ENCODE measurements around the gene CLNK.
"Not testable (repeated sequence)": the region's sequence is repeated elsewhere in the genome, so short reads cannot be mapped to it uniquely, and the experiment has no call there.

CLNK gene

DNA sequence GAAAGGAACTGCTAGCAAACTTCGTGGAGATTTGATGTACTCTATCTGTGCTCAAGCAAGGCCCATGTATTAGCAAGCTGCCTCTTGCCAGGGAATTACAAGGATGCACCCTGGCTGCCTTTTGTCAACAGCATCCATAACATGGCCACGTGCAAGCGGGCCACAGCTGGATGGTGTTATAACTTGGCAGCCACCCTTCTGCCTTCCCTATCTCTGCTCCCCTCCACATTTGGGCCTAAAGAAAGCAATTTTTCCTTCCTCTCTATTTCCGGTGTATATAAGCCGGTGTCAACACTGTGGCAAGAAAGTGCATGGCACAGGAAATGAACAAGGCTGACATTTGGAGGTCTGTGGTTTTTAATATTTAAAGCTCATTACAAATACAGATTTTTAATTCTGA, 94.8 kb downstream of the CLNK start:
- DNase-seq: no peak
- in situ Hi-C loops (cut with MboI; ENCODE audit: low pct_unique_long_range_greater_than_20kb, low sequenced_read_pairs): no loop called here

DNA sequence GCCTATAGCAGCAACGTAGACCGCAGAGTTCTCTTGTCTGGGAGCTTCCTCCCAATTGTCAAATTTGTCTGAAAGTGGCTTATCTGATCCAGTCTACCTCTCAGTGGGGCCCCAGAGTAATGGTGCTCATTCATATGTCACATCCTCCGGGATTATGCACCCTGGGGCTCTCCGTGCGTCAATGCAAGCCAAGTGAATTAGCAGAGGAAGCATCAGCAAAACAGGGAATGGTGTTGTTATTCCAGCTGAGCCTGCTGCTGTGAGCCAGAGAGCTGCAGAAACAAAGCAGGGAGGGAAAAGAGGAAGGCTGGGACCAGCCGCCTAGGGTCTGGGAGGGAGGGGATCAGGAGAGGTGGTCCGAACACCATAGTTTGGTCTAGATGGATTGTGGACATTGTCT, 95.2 kb downstream of the CLNK start:
- no peak for DNase-seq
- in situ Hi-C loops (cut with MboI; ENCODE audit: low pct_unique_long_range_greater_than_20kb, low sequenced_read_pairs): no loop called here

DNA sequence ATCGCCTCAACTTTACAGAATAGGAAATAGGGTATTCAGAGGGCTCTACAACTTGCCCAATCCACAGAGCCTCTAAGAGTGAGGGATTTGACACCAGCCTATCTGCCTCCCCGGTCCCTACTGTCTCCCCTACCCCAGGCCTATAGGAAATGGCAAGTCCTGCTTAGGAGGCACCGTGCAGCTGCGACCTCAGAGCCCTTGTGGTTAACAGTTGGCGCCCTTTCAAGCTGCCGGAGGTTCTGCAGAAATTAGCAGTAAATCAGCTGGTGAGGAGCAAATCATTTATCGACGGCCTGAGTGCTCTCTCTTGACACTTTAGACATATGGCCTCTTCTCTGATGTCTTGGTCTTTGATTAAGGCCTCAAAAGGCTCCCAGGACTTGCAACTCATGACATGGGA, 96.9 kb downstream of the CLNK start:
- DNase-seq: no peak
- in situ Hi-C loops (cut with MboI; ENCODE audit: low pct_unique_long_range_greater_than_20kb, low sequenced_read_pairs): no loop called here

DNA sequence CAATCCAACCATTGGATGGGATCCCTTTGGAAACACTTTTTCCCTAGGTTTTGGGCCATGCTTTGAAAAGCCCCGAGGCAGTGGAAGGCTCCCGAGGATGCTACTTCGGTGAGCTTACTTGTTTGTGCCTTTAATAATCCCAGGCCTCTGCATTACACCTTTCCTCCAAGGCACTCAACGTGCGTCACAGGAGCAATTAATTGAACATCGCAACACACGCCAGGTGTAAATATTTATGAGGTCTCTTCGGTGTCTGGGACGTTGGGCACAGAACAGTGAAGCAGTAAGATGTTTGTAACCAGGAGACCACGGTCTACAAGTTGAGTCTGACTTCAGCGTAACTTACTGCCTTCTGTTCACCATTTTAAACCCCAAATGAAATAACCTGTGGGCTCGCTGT, 97.3 kb downstream of the CLNK start:
- in situ Hi-C loops (cut with MboI; ENCODE audit: low pct_unique_long_range_greater_than_20kb, low sequenced_read_pairs): no loop called here

DNA sequence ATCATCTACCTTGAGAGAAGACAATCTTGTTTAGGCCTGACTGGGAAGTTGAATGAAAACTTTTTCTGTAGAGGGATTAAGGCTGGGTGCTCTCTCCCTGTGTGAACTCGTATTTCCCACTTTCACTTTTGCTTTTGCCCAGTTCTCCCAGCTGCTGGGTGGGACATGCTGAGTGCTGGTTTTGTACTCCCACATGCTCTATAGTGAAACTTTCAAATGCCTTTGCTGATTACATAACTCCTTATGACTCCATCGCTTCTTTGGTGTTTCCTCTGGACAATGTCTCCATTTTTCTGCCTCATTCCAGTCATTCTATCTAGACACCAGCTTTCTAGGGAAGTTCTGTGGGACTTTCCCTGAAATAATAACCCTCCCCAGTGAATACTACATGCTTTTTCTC, 100.5 kb downstream of the CLNK start:
- in situ Hi-C loops (cut with MboI; ENCODE audit: low pct_unique_long_range_greater_than_20kb, low sequenced_read_pairs): no loop called here
- DNase-seq: peak; percentile 13

More for the DNA sequence above, 97.3 kb downstream of the CLNK start:
- no peak for DNase-seq

DNA sequence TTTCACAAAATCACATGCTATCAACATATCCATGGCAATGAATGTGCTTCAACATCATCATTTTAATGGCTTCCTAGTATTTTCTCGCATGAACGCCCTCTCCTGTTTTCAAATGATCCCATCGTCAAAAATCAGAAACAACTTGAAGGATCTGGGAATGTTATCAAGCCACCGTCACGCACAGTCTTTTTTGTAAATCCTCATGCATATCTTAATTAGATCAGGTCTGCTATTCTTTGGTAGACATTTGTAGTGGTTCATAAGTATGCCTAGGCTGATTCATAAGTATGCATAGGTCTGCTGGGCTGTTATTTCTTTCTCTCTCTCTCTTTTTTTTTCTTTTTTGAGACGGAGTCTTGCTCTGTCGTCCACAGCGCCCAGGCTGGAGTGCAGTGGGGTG, 101.6 kb downstream of the CLNK start:
- in situ Hi-C loops (cut with MboI; ENCODE audit: low pct_unique_long_range_greater_than_20kb, low sequenced_read_pairs): no loop called here
- no peak for DNase-seq

DNA sequence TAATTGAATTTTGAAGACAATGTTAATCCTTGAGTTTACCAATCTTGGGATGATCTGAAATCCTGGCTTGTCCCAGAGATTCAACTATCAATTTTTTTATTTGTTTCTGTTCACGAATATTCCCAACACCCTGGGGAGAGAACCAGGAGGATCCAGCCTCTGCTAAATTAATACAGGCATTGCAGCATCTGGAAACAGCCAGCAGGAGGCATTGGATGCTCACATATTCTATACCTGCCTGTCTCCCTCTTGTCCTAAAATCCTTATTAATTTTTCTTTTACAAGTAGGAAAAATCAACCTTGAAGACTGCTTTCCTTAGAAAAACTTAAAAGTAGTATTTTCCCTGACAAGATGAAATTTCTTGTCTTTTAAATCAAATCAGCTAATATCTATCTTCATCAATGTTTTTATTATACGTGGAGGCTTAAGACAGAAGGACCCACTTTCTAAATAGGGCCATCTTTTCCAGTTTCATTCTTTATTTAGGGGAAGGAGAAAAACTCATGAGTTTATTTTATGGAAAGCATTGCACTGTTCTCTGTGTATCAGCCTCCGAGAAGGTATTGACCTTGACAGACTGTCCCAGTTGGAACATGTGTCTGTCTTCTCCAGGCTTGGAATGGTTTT, 102.4 kb downstream of the CLNK start:
- in situ Hi-C loops (cut with MboI; ENCODE audit: low pct_unique_long_range_greater_than_20kb, low sequenced_read_pairs): no loop called here
- DNase-seq: peak; percentile 42

DNA sequence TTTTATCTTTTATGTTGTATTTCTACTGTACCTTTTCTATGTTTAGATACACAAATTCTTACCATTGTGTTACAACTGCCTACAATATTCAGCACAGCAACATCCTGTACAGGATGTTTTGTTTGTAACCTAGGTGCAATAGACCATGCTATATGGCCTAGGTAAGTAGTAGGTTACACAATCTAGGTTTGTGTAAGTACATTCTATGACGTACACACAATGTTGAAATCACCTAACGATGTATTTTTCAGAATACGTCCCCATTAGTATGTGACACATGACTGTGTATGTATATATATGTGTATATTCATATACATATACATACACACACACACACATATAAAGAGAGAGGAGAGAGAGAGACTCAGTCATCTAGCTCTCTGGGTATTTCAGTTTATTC, 103.5 kb downstream of the CLNK start:
- in situ Hi-C loops (cut with MboI; ENCODE audit: low pct_unique_long_range_greater_than_20kb, low sequenced_read_pairs): no loop called here
- DNase-seq: no peak

DNA sequence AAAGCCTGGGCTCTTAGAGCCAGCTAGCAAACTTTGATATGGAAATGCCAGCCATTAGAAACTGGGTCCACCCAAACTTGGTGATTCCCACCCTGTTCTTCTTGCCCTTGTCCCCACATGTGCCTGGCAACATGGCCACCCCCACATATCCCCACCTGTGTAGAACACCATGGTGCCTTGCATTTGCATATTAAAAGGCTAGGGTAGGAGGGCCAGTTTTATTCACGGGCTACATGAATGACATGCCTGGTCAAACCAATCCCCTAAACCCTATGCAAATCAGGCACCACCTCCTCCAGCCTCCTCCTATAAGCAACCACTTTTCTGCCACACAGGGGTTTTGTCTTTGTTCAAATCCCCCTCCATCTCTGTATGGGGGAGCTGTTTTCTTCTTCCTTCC, 104.9 kb downstream of the CLNK start:
- in situ Hi-C loops (cut with MboI; ENCODE audit: low pct_unique_long_range_greater_than_20kb, low sequenced_read_pairs): no loop called here
- no peak for DNase-seq

DNA sequence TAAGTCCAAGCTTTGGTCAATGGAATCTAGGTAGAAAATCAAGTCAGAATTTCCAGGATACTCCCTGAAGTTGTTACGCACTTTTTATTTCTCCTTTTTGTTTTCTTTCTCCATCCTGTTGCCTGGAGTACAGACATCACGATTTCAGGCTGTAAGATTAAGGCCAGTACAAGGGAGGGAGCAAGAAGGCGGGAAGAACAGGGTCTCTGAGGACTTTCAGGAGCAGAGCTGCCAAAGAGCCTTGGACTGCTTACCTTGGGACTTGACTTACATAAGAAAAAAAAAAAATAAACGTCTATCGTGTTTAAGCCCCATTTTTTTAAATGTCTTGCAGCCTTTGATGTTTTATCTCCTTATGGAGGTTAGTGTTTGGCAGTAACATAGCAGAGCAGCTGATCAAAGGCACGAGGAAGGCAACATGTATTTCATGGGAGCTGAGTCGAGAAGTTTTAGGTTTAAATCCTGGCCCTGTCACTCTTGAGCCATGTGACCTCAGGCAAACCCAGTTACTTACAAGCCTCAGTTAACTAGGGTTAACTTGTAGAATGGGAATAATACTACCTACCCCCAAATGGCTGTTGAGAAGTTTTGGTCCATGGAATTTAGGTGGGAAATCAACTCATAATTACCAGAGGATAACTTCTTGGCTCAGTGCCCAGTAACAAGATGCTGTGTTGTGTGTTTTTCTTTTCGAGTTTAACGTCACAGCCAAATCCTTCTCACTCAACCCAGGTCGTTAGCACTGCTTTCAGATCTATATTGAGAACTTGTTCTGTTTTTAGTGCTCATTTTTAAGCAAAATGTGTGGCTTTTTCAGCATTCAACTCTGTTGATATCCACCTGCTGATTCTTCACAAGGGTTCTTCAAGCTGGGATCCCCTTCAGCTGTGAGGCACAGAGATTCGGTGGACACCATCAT, 106.8 kb downstream of the CLNK start:
- no peak for DNase-seq
- in situ Hi-C loops (cut with MboI; ENCODE audit: low pct_unique_long_range_greater_than_20kb, low sequenced_read_pairs): no loop called here

DNA sequence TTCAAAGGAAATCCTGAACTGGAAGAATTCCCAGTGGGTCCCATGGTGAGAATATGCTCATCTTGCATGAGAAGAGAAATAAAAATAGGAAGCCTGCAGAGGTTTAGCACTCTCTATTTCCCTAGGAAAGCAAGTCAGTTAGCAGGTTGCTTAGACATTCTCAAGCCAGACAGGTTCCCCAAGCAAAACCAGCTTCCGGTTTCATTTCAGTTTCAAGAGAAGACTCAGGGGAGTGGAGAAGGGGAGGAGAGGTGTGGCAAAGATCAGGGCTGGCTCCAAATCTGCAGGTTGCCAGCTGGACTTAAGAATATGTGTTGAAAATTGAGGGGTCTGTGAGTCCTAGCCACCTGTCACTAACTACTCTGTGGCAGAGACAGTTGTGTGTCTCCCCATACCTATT, 107.5 kb downstream of the CLNK start:
- no peak for DNase-seq
- in situ Hi-C loops (cut with MboI; ENCODE audit: low pct_unique_long_range_greater_than_20kb, low sequenced_read_pairs): no loop called here

DNA sequence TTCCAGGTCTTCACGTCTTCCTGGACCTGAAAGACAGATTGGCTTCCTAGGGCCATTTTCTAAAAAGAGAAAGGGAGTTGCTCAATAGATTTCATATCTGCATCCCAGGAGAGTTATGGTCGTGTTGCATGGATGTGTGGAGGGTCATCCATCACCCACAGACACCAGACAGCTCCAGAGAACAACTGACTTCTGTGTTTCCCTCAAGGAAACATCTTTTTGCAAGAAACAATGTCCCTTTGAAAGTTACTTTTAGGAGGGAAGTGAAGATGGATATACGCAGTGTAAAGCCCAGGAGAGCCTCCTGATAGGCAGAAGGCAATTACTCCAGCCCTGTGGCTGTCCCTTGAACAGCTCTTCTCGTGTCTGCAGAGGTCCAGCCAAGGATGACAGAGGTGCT, 108.3 kb downstream of the CLNK start:
- in situ Hi-C loops (cut with MboI; ENCODE audit: low pct_unique_long_range_greater_than_20kb, low sequenced_read_pairs): no loop called here
- no peak for DNase-seq

DNA sequence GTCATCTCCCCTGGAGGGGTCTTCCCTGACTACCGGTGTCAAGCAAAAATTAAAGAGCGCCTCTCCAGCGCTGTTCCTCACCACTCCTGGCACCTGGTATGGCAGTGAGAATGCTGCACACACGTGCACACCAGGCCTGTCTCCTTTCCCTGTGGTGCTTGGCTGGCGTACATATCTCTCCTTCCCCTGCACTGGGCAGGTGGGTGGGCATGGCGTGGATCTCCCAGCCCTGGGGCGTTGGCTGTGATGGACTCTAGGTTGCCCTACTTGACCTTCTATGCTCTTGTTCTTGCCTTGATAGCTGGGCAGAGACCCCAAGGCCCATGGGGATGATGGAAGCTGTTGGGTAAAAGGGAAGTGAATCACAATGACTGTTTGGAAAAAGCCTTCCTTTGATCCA, 109.2 kb downstream of the CLNK start:
- no peak for DNase-seq
- in situ Hi-C loops (cut with MboI; ENCODE audit: low pct_unique_long_range_greater_than_20kb, low sequenced_read_pairs): no loop called here

DNA sequence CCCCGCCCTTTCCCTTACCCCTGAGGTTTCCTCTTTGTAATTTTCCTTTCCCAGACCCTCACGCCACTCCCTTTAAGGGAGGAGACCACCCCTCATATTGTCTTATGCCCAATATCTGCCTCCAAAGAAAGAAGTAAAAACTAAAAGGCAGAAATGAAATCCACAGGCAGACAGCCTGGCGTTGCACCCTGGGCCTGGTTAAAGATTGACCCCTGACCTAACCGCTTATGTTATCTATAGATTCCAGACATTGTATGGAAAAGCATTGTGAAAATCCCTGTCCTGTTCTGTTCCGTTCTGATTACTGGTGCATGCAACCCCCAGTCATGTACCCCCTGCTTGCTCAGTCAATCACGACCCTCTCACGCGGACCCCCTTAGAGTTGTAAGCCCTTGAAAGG, 110.0 kb downstream of the CLNK start:
- in situ Hi-C loops (cut with MboI; ENCODE audit: low pct_unique_long_range_greater_than_20kb, low sequenced_read_pairs): not testable (repeated sequence)

DNA sequence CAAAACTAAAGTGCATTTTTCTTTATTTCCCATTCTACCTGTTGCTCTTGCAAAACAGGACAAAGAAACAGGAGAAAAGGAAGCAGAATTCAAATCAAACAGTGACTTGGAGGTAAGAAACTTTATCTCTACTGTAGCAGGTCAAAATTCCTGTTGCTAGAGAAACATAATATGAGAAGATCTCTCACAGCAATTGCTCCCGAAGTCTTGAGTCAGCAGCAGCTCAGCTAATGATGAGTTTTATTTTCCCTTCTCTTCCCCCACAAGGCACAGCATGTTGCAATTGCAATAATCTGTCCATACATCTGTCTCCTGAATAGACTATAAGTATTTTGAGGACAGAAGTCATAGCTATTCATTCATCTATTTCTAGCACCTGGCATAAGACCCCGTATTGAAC, 112.7 kb downstream of the CLNK start:
- no peak for DNase-seq
- in situ Hi-C loops (cut with MboI; ENCODE audit: low pct_unique_long_range_greater_than_20kb, low sequenced_read_pairs): no loop called here

More for the DNA sequence above, 110.0 kb downstream of the CLNK start:
- DNase-seq: not testable (repeated sequence)

DNA sequence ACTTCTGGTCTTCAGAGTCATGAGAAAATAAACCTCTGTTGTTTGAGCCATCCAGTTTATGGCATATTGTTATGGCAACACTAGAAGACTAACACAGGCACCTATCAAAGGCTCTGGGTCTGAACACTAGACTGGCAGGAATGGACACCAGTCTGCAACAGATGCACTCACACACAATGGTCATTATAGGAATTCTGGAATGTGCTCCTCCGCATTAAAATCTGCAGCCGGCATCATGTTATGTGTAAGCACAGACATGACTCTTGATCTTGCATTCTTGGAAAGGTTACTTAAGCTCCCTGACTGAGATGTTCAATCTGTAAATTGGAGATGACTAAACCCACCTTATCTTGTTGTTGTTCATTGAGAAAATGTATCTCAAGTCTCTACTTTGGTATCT, 115.1 kb downstream of the CLNK start:
- in situ Hi-C loops (cut with MboI; ENCODE audit: low pct_unique_long_range_greater_than_20kb, low sequenced_read_pairs): no loop called here
- no peak for DNase-seq

DNA sequence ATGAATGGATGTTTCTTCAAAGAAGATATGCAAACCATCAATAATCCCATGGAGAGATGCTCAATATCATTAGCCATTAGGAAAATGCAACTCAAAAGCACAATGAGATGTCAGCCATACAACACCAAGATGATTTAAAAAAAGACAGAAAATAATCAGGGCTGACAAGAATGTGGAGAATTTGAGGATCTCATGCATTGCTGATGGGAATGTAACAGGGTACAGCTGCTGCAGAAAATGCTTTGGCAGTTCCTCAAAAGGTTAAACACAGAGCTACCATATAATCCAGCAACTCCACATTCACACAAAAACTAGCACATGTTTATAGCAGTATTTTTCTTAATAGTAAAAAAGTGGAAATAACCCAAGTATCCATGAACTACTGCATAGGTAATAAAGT, 116.8 kb downstream of the CLNK start:
- no peak for DNase-seq
- in situ Hi-C loops (cut with MboI; ENCODE audit: low pct_unique_long_range_greater_than_20kb, low sequenced_read_pairs): no loop called here

DNA sequence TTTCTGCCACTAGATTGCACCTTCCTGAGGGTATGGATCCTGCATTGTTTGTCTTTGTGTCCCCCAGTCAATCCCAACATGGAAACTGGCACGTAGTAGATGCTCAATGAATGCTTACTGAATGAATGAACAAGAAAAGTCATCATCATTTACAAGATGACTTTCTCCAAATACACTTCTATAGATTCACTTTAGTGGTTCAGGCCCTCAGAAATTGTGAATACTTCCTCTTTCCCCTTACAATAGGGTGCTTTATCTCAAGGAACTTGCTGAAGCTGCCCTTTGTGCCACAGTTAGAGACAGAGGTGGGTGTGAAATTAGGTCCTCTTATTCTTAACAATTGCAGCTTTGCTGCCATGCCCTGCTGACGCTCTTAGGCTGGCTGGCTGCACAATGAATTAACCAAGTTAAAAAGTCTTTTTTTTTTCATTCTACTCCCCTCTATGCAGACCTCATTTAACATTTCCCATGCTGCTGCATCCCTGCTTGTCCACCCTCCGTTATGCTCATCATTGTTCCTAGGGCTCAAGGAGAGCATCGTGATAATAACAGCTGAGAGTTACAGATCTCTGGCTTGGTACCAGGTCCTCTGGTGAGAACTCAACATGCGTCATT, 119.3 kb downstream of the CLNK start:
- DNase-seq: no peak
- in situ Hi-C loops (cut with MboI; ENCODE audit: low pct_unique_long_range_greater_than_20kb, low sequenced_read_pairs): no loop called here

DNA sequence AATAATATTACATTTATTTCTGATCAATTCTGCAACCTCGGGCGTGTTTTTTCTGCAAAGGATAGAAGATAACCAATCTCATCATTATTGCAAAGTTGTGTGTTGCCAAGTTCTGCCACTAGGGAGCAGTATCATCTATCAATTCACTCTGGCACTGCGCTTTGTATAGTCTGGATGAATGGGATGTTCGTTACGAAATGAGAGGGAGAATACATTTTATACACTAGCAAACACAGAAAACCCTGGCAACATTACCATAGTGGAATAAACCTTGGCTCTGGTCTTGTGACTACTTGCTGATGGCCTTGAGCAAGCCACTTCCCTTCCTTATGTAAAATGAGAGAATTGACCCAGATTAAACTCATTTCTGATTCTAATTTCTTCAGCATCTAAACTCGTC, 129.9 kb downstream of the CLNK start:
- in situ Hi-C loops (cut with MboI; ENCODE audit: low pct_unique_long_range_greater_than_20kb, low sequenced_read_pairs): no loop called here
- DNase-seq: peak; percentile 52

DNA sequence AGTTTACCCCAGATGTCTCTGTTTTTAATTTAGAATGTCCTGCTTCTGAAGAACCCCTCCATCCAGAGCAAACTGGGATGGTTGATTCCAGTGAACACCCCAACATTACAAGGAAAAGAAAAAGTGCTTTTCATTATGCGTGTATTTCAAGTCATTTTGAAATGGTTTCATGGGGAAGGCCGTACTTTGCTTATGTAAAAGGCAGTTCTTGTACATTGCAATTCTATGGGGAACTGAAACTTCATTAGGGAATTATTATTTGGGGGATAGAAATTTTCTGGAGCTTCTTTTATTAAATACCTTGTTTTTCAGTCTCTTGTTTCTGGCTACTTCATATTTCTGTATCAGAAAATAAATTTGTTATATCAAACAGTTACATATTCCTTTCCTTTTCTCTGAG, 130.4 kb downstream of the CLNK start:
- no peak for DNase-seq
- in situ Hi-C loops (cut with MboI; ENCODE audit: low pct_unique_long_range_greater_than_20kb, low sequenced_read_pairs): no loop called here
